Epithelial cell of esophagus (primary cell): Measurements from ENCODE around the gene FAM234A.
A peak's percentile ranks its signal among the peaks of the same experiment; 100 is the strongest.

Experiments used
- DNase-seq: peaks from one replicate; pipeline ENCODE4 v3.0.0; 2010; ENCODE audit warnings: low read depth
- H3K4me3 ChIP-seq: 2 replicates; pipeline ENCODE4 v1.5.1; 2011; ENCODE audit warnings: mild to moderate bottlenecking, low read length, control low read depth
- TF ChIP-seq, protein P1 (sequence below): IDR thresholded peaks from 2 replicates; pipeline ENCODE4 v1.5.1; 2011; ENCODE audit warnings: low read depth, mild to moderate bottlenecking, low read length, control low read depth, inconsistent platforms; ENCODE audit not compliant: insufficient read depth; ENCODE audit errors: missing control alignments

FAM234A gene

DNA sequence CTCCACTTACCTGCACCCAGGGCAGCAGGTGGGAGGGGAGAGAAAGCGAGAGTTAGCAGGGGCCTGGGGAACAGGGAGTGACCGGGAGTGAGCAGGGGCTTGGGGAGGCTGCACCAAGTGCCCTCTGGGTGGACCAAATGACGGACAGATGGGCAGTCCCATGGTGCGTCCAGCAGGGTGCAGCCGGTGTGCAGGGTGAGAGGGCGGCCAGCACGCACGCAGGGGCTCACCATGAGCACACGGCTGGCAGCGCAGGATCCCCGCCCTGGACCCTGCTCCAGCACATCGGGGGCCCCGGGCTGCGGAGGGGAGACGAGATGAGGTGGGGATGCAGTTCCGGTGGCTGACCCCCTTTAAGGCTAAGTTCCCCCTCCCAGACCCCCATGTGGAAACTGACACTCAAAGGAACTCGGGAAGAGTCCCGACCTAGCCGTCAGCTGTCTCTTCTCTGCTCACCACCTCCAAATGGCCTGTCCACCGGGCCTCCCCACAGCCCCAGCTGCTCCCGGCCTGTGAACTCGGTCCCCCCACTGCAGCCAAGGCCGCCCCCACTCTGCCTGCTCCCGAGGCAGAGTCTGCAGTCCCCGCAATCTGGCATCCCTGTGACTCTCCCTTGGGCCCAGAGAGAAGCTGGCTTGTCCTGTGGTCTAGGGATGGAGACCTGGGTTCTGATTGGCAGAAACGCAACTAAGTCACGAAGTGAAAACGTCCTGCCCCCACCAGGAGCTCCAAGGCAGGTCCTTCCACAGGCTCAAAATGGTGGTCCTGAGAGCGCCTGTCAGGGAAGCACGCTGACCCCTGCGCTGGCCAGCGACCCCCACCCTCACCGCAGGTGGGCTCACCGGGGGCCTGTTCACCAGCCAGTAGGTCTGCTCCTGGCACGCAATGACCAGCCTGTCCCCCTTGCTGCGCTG lies 38.3 kb downstream of the FAM234A start:
- TF ChIP-seq, protein P1, sequence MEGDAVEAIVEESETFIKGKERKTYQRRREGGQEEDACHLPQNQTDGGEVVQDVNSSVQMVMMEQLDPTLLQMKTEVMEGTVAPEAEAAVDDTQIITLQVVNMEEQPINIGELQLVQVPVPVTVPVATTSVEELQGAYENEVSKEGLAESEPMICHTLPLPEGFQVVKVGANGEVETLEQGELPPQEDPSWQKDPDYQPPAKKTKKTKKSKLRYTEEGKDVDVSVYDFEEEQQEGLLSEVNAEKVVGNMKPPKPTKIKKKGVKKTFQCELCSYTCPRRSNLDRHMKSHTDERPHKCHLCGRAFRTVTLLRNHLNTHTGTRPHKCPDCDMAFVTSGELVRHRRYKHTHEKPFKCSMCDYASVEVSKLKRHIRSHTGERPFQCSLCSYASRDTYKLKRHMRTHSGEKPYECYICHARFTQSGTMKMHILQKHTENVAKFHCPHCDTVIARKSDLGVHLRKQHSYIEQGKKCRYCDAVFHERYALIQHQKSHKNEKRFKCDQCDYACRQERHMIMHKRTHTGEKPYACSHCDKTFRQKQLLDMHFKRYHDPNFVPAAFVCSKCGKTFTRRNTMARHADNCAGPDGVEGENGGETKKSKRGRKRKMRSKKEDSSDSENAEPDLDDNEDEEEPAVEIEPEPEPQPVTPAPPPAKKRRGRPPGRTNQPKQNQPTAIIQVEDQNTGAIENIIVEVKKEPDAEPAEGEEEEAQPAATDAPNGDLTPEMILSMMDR = no peak
- H3K4me3 ChIP-seq = no peak overlapping the region
- DNase-seq = no peak

DNA sequence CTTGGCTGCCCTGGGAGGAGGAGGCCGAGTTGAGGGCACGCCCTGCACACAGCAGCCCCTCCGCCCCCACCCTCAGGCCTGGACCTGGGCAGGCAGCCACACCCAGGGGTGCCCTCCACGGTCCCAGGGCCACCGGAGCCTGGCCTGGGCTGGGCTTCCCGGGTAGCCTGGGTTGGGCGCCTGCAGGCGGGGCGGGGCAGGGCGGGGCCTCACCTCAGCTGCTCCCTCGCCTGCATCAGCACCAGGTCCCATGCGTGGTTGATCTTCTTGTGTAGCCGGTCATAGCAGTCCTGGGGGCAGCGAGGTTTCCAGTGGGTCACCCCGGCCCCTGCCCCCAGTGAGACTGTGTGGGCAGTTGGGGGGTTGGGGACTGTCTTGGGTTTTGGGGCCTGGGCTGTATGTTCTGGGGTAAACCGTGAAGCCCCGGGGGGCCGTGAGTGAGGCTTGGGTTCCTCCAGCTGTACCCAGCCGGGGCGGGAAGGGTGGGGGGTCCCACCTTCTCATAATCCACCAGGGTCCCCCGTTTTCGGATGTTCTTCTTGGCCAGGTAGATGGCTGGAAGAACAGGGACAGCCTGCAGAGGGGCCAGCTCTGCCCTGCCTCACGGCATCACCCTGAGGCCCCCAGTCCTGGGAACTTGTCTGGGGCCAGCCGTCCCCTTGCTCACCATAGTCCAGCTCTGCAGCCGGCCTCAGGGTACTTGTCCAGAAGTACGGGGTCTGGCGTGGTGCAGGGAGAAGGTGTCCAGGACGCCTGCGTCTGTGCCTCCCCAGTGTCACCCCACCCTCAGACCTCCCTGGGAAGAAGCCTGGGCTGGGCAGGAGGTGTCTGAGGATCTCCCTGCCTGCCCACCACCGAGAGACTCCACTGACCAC lies 39.2 kb downstream of the FAM234A start:
- TF ChIP-seq, protein P1 = no peak
- no peak overlapping the region for H3K4me3 ChIP-seq
- DNase-seq = peak; percentile 22

DNA sequence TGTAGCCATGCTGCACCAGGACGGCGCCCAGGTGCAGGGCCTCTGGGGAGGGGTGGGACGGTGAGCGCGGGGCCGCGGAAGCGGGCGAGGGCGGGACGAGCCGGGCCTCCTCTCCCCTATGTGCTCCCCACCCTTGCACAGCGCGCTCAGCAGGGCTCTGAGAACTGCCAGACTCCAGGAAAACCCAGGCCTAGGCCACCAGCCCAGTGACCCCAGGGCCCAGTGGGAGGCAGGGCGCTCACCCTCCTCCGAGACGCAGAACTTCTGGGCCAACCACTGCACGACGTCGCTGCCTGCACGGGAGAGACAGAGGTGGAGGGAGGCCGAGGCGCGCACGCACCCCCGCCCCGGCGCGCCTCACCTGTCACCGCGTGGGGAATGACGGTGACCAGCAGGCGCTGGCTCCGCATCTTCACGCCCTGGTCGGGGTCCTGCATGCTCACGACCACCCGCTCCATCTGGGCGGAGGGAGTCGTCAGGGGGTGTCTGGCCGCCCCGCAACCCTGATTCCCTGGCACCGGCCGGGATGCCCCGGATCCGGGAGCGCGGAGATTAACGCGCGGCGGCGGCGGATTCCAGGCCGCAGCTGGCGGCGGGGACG lies 40.5 kb downstream of the FAM234A start:
- no peak for DNase-seq

DNA sequence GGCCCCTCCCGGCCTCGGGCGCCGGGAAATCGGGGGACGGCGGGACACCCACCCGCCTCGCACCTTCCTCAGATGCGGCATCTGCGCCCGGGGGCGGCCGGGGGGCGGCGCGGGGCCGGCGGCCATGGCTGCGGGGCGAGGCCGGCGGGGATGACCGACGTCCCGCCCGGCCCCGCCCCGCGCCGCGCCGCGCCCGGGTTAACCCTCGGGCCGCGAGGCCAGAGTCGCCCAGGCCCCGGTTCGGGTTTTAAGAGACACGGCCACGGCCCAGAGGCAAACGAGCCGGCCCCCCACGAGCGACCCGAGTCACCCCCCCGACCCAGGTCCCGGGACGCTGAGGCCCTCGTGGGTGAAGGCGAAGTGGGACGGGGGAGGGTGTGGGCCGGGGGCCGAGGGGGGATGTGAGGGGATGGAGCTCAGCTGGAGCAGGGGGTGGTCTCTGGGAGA lies 41.2 kb downstream of the FAM234A start, which contains the start of gene RGS11:
TSS of gene RGS11 (minus strand) at position 159 of the 447 bp plus-strand sequence. CDS start at position 126, 33 bp downstream.
- DNase-seq = no peak
- TF ChIP-seq, protein P1 = no peak
- H3K4me3 ChIP-seq = peak within 1 kb of the TSS; percentile 16

More for the DNA sequence above, 40.5 kb downstream of the FAM234A start:
- peak overlapping the region; percentile 16 for H3K4me3 ChIP-seq
- TF ChIP-seq, protein P1 = no peak

DNA sequence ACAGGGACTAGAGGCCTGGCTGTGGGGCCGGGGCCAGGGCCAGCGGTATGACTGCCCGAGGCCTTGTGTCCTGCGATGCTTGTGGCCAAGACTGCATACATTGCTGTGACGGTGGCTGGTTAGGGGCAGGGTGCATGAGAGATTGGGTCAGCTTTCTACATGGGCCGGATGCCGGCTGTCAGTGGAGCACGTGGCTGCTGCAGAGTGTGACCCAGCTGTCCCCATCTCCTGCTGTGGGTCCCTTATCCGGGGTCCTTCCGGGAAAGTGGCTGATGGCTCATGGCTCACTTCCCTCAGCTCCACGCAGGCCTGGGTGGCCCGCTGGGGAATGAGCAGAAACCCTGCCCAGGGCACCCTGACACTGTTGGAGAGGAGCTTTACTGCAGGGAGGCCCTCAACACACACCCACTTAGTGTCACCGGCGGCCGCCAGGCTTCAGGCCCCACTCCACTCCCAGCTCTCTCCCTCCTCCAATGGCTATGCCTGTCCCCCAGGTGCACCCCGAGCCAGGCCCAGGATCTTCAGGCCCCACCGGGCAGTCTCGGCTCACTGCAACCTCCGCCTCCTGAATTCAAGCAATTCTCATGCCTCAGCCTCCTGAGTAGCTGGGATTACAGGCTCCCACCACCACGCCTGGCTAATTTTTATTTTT lies 41.9 kb downstream of the FAM234A start:
- DNase-seq = no peak
- TF ChIP-seq, protein P1 = no peak
- H3K4me3 ChIP-seq = no peak overlapping the region

DNA sequence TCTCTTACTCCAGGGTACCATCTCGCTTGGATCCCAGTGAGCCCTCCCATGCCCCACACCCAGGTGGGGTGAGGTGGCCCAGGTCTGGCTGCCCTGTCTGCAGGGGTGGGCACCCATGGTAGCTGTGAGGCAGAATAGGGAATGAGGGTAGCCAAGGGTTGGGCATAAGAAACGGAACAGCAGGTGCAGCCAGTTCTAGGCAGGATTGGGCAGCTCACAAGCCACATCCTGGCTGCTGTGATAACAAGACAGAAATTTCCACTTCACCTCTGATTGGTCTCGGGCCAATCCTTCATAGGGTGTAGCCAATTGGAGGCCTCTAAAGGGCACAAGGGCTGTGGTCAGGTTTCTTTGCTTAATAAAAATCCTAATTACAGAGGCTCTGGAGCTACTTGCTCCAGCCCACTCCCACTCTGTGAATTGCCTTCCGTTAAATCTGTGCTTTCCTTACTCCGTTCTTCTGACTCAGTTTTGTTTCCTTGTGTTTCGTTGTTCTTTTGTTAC lies 44.3 kb downstream of the FAM234A start:
- TF ChIP-seq, protein P1 = no peak
- H3K4me3 ChIP-seq = no peak overlapping the region
- DNase-seq = peak; percentile 82
